Right atrium auricular region (tissue), 2 donors: ENCODE results near the gene SLC38A11. TPM values are rescaled to one million over a fixed set of nuclear protein-coding genes. Genes with fewer than 3 reads are reported as not detected.

ENCODE experiments used
- DNase-seq: peaks from one replicate; pipeline ENCODE4 v3.0.0-alpha.2; 2019; ENCODE audit warnings: low spot score
- H3K27ac ChIP-seq, 2 donors: fragments of 200-600 bp; sonication (generic); 1 replicate in 1 of 2; 2 replicates in 1 of 2; pipeline ENCODE4 v1.5.1; 2016 to 2019
- H3K27me3 ChIP-seq, 2 donors: fragments of 200-600 bp; sonication (generic); one replicate each; pipeline versions ENCODE4 v1.5.1 to v1.6.0; 2017 to 2019
- H3K36me3 ChIP-seq: fragments of 200-600 bp; sonication (generic); one replicate; pipeline ENCODE4 v1.5.1; 2016
- H3K4me1 ChIP-seq, 2 donors: fragments of 200-600 bp; sonication (generic); one replicate each; pipeline versions ENCODE4 v1.5.1 to v1.6.0; 2017 to 2019
- H3K4me3 ChIP-seq, 2 donors: fragments of 200-600 bp; sonication (generic); 1 replicate in 1 of 2; 2 replicates in 1 of 2; pipeline ENCODE4 v1.5.1; 2017 to 2019; ENCODE audit warnings: mild to moderate bottlenecking in 1 of 2, moderate library complexity in 1 of 2
- H3K9me3 ChIP-seq, 2 donors: fragments of 200-600 bp; sonication (generic); one replicate each; pipeline ENCODE4 v1.5.1; 2019
- total RNA-seq, 2 donors: library from RNA; depleted of rRNA; stranded (reverse); fragments of >200 nt; gene quantifications; one replicate each; pipeline ENCODE4 v1.1.0, GENCODE V29; 2016
- TF ChIP-seq, protein P1 (sequence below), 2 donors: fragments of 200-600 bp; sonication (generic); IDR thresholded peaks; one replicate each; pipeline ENCODE4 v1.5.1; 2019; ENCODE audit warnings: antibody characterized with exemption in 2 of 2

SLC38A11 gene
- total RNA-seq, 2 donors from 2014 or later = 0.74 TPM; not detected in 1

- no peaks in the 10 kb centered on the region for H3K27me3 ChIP-seq
- no peak for DNase-seq
- TF ChIP-seq, protein P1, sequence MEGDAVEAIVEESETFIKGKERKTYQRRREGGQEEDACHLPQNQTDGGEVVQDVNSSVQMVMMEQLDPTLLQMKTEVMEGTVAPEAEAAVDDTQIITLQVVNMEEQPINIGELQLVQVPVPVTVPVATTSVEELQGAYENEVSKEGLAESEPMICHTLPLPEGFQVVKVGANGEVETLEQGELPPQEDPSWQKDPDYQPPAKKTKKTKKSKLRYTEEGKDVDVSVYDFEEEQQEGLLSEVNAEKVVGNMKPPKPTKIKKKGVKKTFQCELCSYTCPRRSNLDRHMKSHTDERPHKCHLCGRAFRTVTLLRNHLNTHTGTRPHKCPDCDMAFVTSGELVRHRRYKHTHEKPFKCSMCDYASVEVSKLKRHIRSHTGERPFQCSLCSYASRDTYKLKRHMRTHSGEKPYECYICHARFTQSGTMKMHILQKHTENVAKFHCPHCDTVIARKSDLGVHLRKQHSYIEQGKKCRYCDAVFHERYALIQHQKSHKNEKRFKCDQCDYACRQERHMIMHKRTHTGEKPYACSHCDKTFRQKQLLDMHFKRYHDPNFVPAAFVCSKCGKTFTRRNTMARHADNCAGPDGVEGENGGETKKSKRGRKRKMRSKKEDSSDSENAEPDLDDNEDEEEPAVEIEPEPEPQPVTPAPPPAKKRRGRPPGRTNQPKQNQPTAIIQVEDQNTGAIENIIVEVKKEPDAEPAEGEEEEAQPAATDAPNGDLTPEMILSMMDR (IDR thresholded peaks at IDR 0.05) = no peak
- H3K4me1 ChIP-seq = no peaks in the 10 kb centered on the region
- no peaks in the 10 kb centered on the region for H3K9me3 ChIP-seq
- H3K36me3 ChIP-seq = no peaks in the 10 kb centered on the region
- no peak overlapping the region for H3K4me3 ChIP-seq
- H3K27ac ChIP-seq = no peak overlapping the region
These were observed 103.2 kb downstream of the SLC38A11 start for GRCh38 chr2:164852086-164852485.

DNA sequence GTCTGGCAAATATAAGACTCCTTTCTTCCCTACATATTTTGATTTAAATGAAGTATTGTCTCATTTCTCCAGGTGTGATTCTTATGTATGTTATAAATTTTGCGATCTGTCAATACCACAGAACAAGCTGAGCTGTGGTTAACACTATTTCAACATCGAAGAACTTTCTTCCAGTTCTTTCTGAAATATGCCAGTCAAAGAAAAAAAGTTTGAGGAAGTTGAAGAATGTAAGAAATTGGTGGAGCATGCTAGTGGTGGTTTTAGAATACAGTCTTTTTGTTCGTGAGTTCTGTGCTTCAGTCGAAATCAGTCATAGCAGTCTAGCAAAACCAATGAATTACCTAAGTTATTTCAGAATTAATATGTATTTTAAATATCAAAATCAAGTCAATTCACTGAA lies 105.1 kb downstream of the SLC38A11 start:
- DNase-seq = no peak
- Histone ChIP-seq H3K36me3 (no peaks in the 10 kb centered on the region), H3K9me3 (no peaks in the 10 kb centered on the region), H3K27ac (no peak overlapping the region), H3K4me3 (no peak overlapping the region), H3K27me3 (no peaks in the 10 kb centered on the region), H3K4me1 (no peaks in the 10 kb centered on the region)
- TF ChIP-seq, protein P1 (IDR thresholded peaks at IDR 0.05) = no peak

DNA sequence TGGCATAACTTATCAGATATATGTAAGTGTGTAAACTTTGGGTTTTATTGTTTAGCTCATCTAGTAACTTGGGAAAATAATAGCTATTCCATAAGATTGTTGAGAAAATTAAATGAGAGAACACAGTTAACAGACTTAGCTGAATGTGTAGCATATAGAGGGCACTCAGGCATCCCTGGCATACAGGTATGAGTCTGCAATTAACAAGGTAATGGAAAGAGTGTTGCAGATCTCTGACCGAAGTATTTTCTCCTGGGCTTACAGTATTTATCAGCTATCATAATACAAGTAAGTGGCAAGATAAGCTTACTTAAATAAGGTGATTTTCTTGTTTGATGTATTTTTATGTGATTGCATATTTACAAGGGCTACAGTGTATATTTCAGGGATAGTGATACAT lies 105.8 kb downstream of the SLC38A11 start:
- H3K36me3 ChIP-seq = no peaks in the 10 kb centered on the region
- H3K9me3 ChIP-seq = no peaks in the 10 kb centered on the region
- no peaks in the 10 kb centered on the region for H3K4me1 ChIP-seq
- no peak for DNase-seq
- TF ChIP-seq, protein P1 (IDR thresholded peaks at IDR 0.05) = no peak
- no peaks in the 10 kb centered on the region for H3K27me3 ChIP-seq
- H3K4me3 ChIP-seq = no peak overlapping the region
- H3K27ac ChIP-seq = no peak overlapping the region

DNA sequence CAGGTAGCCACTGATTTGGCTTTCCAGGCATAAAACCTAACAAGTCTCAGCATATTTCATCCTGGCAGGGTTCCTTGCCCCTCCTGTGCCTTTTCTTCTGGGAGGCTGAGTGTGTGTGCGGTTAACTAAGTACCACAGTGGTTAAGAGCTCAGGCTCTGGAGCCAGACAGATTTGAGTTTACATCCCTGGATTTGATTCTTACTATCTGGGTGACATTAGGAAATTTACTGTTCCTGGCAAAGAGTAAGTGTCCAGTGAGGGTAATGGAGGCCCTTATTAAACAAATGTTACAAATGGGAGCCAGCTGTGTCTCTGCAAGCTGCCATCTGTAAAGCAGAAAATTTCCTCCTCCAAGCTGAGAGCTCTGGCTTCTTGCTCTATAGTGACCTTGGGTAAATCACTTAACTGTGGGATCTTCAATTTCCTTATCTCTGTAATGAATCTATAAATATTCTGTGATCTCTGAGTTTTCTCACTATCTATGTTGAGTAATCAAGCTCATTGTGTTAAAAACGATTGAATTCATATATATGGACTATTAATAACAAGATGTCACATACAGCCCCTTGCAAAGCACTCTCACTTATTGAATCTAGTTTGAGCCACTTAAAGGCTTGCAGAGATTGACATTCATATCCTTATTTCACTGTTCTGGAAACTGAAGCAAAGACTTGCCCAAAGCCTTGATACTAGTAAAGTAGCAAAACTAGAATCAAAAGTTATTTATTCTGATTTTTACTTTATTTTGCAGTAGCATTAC lies 107.2 kb downstream of the SLC38A11 start:
- H3K4me3 ChIP-seq = no peak overlapping the region
- TF ChIP-seq, protein P1 (IDR thresholded peaks at IDR 0.05) = no peak
- DNase-seq = no peak
- H3K4me1 ChIP-seq = no peaks in the 10 kb centered on the region
- no peaks in the 10 kb centered on the region for H3K9me3 ChIP-seq
- no peaks in the 10 kb centered on the region for H3K27me3 ChIP-seq
- no peak overlapping the region for H3K27ac ChIP-seq
- no peaks in the 10 kb centered on the region for H3K36me3 ChIP-seq

DNA sequence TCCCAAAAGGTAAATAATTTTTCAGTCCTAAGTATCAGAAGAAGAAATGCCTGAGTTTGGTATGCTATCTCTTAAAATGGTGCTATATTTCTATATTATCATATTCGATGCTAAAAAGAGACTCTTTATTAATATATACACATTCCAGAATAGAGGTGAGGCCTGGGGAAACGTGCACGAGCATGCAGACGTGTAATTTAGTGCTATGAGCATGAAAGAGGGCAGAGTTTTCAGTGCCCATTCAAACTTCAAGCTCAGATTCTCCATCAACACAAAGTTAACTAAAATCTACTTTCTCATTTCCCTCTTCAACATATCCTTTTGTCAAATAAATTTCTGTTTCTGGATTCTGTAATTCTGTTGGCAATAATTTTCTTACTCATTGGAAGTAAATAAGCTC lies 108.0 kb downstream of the SLC38A11 start:
- Histone ChIP-seq H3K36me3 (no peaks in the 10 kb centered on the region), H3K27ac (no peak overlapping the region), H3K4me1 (peaks cover 0 to 2% of the 10 kb centered on the region in 2 donors), H3K27me3 (no peaks in the 10 kb centered on the region), H3K4me3 (no peak overlapping the region), H3K9me3 (no peaks in the 10 kb centered on the region)
- DNase-seq = no peak
- TF ChIP-seq, protein P1 (IDR thresholded peaks at IDR 0.05) = no peak

DNA sequence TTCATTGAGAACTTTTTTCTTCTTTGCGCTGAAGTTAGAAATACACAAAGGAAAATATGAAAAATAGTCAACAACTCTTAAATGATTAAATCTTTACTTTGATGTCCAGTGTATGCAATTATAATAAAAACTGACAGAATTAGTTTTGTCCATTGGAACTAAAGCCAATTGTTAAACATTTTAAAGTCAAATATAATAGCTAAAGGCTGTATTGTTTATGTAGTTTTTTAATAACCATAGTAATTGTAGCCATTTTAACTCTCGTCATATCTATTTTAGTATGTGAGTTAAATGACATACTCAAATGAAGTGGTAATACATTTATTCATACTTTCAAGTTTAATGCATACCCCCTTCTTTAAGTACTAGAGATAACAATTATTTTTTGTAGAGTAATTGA lies 109.0 kb downstream of the SLC38A11 start:
- no peak for DNase-seq
- H3K9me3 ChIP-seq = no peaks in the 10 kb centered on the region
- no peaks in the 10 kb centered on the region for H3K27me3 ChIP-seq
- TF ChIP-seq, protein P1 (IDR thresholded peaks at IDR 0.05) = no peak
- H3K36me3 ChIP-seq = no peaks in the 10 kb centered on the region
- H3K4me3 ChIP-seq = no peak overlapping the region
- peaks cover 0 to 3% of the 10 kb centered on the region in 2 donors for H3K4me1 ChIP-seq
- H3K27ac ChIP-seq = no peak overlapping the region
